ENCODE measurements around the gene ARHGAP10.
A peak's percentile ranks its signal among the peaks of the same experiment; 100 is the strongest.

Gene ARHGAP10

GRCh38 chr4:148007792-148008191, 275.9 kb downstream of the ARHGAP10 start:
- Histone ChIP-seq H3K9ac (no peak overlapping the region), H3K9me3 (replicated peaks in 1 of 11) (peaks cover 0 to 10% (median 5%) of the 10 kb centered on the region in 11 experiments; a peak in 14 of 22 replicates), H3K4me1 (peaks cover 0 to 32% (median 5%) of the 10 kb centered on the region in 10 experiments; a peak in 10 of 20 replicates), H3K4me2 (peak overlapping the region in 5 of 11 experiments; percentile 11 to 55 (median 42); a peak in 7 of 22 replicates), H4K20me1 (no peaks in the 10 kb centered on the region; a peak in 1 of 22 replicates), H3K4me3 (no peak overlapping the region), H3K27ac (no peak overlapping the region), H3K27me3 (no peaks in the 10 kb centered on the region), H3K36me3 (0 out of 22 replicates have a peak, but pooled peaks cover 0 to 7% (median 0%) of the 10 kb centered on the region in 11 experiments)
- TF ChIP-seq Cebpa-rat (IDR thresholded peaks at IDR 0.05): no peak

- peaks cover 14 to 26% (median 22%) of the 10 kb centered on the region in 10 experiments for H3K4me1 ChIP-seq
- H4K20me1 ChIP-seq: no peaks in the 10 kb centered on the region
- no peak for TF ChIP-seq Cebpa-rat (IDR thresholded peaks at IDR 0.05)
- 0 out of 22 replicates have a peak, but pooled peaks cover 0 to 3% (median 0%) of the 10 kb centered on the region in 11 experiments for H3K36me3 ChIP-seq
- no peak overlapping the region for H3K9ac ChIP-seq
- H3K27me3 ChIP-seq: no peaks in the 10 kb centered on the region
- H3K9me3 ChIP-seq (replicated peaks in 1 of 11): peaks cover 0 to 7% (median 5%) of the 10 kb centered on the region in 11 experiments; a peak in 12 of 22 replicates
- no peak overlapping the region for H3K4me3 ChIP-seq
- no peak overlapping the region; a peak in 1 of 22 replicates for H3K27ac ChIP-seq
- H3K4me2 ChIP-seq: peak overlapping the region in 5 of 11 experiments; percentile 22 to 78 (median 46); a peak in 8 of 22 replicates
Measured at GRCh38 chr4:148015058-148015457, 283.2 kb downstream of the ARHGAP10 start.

GRCh38 chr4:148015468-148015867, 283.6 kb downstream of the ARHGAP10 start:
- Histone ChIP-seq H3K27me3 (no peaks in the 10 kb centered on the region), H3K9ac (no peak overlapping the region), H3K27ac (no peak overlapping the region), H3K4me1 (peaks cover 14 to 26% (median 22%) of the 10 kb centered on the region in 10 experiments), H3K4me3 (no peak overlapping the region), H3K4me2 (peak overlapping the region in 5 of 11 experiments; percentile 22 to 78 (median 46); a peak in 4 of 22 replicates), H4K20me1 (no peaks in the 10 kb centered on the region), H3K9me3 (replicated peaks in 1 of 11) (peaks cover 0 to 7% (median 5%) of the 10 kb centered on the region in 11 experiments; a peak in 12 of 22 replicates), H3K36me3 (0 out of 22 replicates have a peak, but pooled peaks cover 0 to 3% (median 0%) of the 10 kb centered on the region in 11 experiments)
- TF ChIP-seq Cebpa-rat (IDR thresholded peaks at IDR 0.05): no peak

- H3K27ac ChIP-seq: no peak overlapping the region
- peaks cover 0 to 5% (median 4%) of the 10 kb centered on the region in 11 experiments; a peak in 12 of 22 replicates for H3K9me3 ChIP-seq (replicated peaks in 1 of 11)
- no peak overlapping the region for H3K4me3 ChIP-seq
Measured at GRCh38 chr4:148016063-148016637, 284.3 kb downstream of the ARHGAP10 start.

GRCh38 chr4:148017801-148018200, 285.9 kb downstream of the ARHGAP10 start:
- H3K27ac ChIP-seq: peak overlapping the region in 1 of 11 experiments; percentile 19; a peak in 1 of 22 replicates
- peak overlapping the region in 8 of 11 experiments; percentile 26 to 67 (median 56); a peak in 16 of 22 replicates for H3K4me2 ChIP-seq
- H3K36me3 ChIP-seq: no peaks in the 10 kb centered on the region

More at GRCh38 chr4:148016063-148016637, 284.3 kb downstream of the ARHGAP10 start:
- Histone ChIP-seq H3K27me3 (no peaks in the 10 kb centered on the region), H3K4me2 (peak overlapping the region in 4 of 11 experiments; percentile 65 to 67 (median 66); a peak in 3 of 22 replicates), H4K20me1 (no peaks in the 10 kb centered on the region), H3K4me1 (peaks cover 14 to 26% (median 22%) of the 10 kb centered on the region in 10 experiments), H3K9ac (no peak overlapping the region), H3K36me3 (0 out of 22 replicates have a peak, but pooled peaks cover 0 to 3% (median 0%) of the 10 kb centered on the region in 11 experiments)
- TF ChIP-seq Cebpa-rat (IDR thresholded peaks at IDR 0.05): no peak

GRCh38 chr4:148021686-148022085, 289.8 kb downstream of the ARHGAP10 start:
- Histone ChIP-seq H3K27me3 (no peaks in the 10 kb centered on the region), H3K4me3 (no peak overlapping the region), H3K36me3 (peaks cover 0 to 21% (median 7%) of the 10 kb centered on the region in 11 experiments; a peak in 7 of 22 replicates), H3K4me1 (peaks cover 0 to 19% (median 15%) of the 10 kb centered on the region in 10 experiments; a peak in 14 of 20 replicates), H3K9me3 (replicated peaks in 1 of 11) (no peaks in the 10 kb centered on the region), H4K20me1 (peaks cover 0 to 8% (median 0%) of the 10 kb centered on the region in 11 experiments; a peak in 1 of 22 replicates), H3K27ac (no peak overlapping the region), H3K9ac (no peak overlapping the region), H3K4me2 (no peak overlapping the region)
- no peak for TF ChIP-seq Cebpa-rat (IDR thresholded peaks at IDR 0.05)

More at GRCh38 chr4:148017801-148018200, 285.9 kb downstream of the ARHGAP10 start:
- H3K4me3 ChIP-seq: no peak overlapping the region
- no peak overlapping the region; a peak in 1 of 22 replicates for H3K9ac ChIP-seq
- H3K4me1 ChIP-seq: peaks cover 14 to 26% (median 22%) of the 10 kb centered on the region in 10 experiments
- H3K27me3 ChIP-seq: no peaks in the 10 kb centered on the region
- TF ChIP-seq Cebpa-rat (IDR thresholded peaks at IDR 0.05): no peak
- no peaks in the 10 kb centered on the region for H3K9me3 ChIP-seq (replicated peaks in 1 of 11)
- H4K20me1 ChIP-seq: peaks cover 0 to 8% (median 0%) of the 10 kb centered on the region in 11 experiments; a peak in 1 of 22 replicates

GRCh38 chr4:148022975-148023374, 291.1 kb downstream of the ARHGAP10 start:
- H4K20me1 ChIP-seq: peaks cover 0 to 8% (median 0%) of the 10 kb centered on the region in 11 experiments; a peak in 1 of 22 replicates
- no peaks in the 10 kb centered on the region for H3K27me3 ChIP-seq
- H3K27ac ChIP-seq: no peak overlapping the region
- no peak overlapping the region for H3K4me3 ChIP-seq
- no peak overlapping the region for H3K9ac ChIP-seq
- H3K36me3 ChIP-seq: peaks cover 0 to 21% (median 7%) of the 10 kb centered on the region in 11 experiments; a peak in 7 of 22 replicates
- no peak for TF ChIP-seq Cebpa-rat (IDR thresholded peaks at IDR 0.05)
- H3K9me3 ChIP-seq (replicated peaks in 1 of 11): peaks cover 0 to 5% (median 2%) of the 10 kb centered on the region in 11 experiments; a peak in 16 of 22 replicates
- H3K4me1 ChIP-seq: peaks cover 0 to 6% (median 3%) of the 10 kb centered on the region in 10 experiments; a peak in 13 of 20 replicates
- no peak overlapping the region for H3K4me2 ChIP-seq

- Histone ChIP-seq H3K9ac (no peak overlapping the region), H3K4me3 (no peak overlapping the region), H4K20me1 (peaks cover 0 to 8% (median 0%) of the 10 kb centered on the region in 11 experiments; a peak in 1 of 22 replicates), H3K27me3 (no peaks in the 10 kb centered on the region), H3K27ac (no peak overlapping the region), H3K4me1 (no peaks in the 10 kb centered on the region), H3K36me3 (peaks cover 0 to 27% (median 7%) of the 10 kb centered on the region in 11 experiments; a peak in 8 of 22 replicates), H3K9me3 (replicated peaks in 1 of 11) (peaks cover 0 to 11% (median 9%) of the 10 kb centered on the region in 11 experiments; a peak in 18 of 22 replicates), H3K4me2 (no peak overlapping the region)
- TF ChIP-seq Cebpa-rat (IDR thresholded peaks at IDR 0.05): no peak
Measured at GRCh38 chr4:148023512-148024181, 291.8 kb downstream of the ARHGAP10 start.

Data from BLaER1 treated with 17β-estradiol and CSF1 and Interleukin-3, amounts not matched to agents 10 nM and 100 nM (cell line).